CD14-positive monocyte (primary cell): Measurements from ENCODE around the gene SCN7A. TPM values are rescaled to one million over a fixed set of nuclear protein-coding genes. Genes with fewer than 3 reads are reported as not detected.

Experiments used
- DNase-seq, 3 donors: peaks; one replicate each; pipeline ENCODE4 v3.0.0-alpha.2; 2011 to 2022
- H2AFZ ChIP-seq: 2 replicates; pipeline ENCODE4 v1.6.0; 2012; ENCODE audit warnings: mild to moderate bottlenecking, low read depth, low read length, inconsistent platforms; ENCODE audit not compliant: insufficient read depth, poor library complexity, severe bottlenecking
- H3K27ac ChIP-seq, 2 donors: 1 replicate in 1 of 2; 2 replicates in 1 of 2; pipeline ENCODE4 v1.5.1; 2012 to 2013; ENCODE audit warnings: low read length in 2 of 2, control low read depth in 1 of 2, inconsistent platforms in 1 of 2, low read depth in 1 of 2, mild to moderate bottlenecking in 1 of 2
- H3K27me3 ChIP-seq, 2 donors: one replicate each; pipeline versions ENCODE4 v1.6.0 to v1.6.1; 2011 to 2013; ENCODE audit warnings: low read length in 2 of 2; ENCODE audit not compliant: control insufficient read depth in 2 of 2, insufficient read depth in 2 of 2
- H3K36me3 ChIP-seq, 2 donors: replicated peaks in 1 of 2; 1 replicate in 1 of 2; 2 replicates in 1 of 2; pipeline versions ENCODE4 v1.5.1 to v1.6.1; 2012 to 2013; ENCODE audit warnings: low read length in 2 of 2, control low read depth in 1 of 2, inconsistent platforms in 1 of 2, mild to moderate bottlenecking in 1 of 2; ENCODE audit not compliant: insufficient read depth in 2 of 2, control insufficient read depth in 1 of 2
- H3K4me1 ChIP-seq, 2 donors: 1 replicate in 1 of 2; 2 replicates in 1 of 2; pipeline versions ENCODE4 v1.5.1 to v1.6.1; 2012 to 2013; ENCODE audit warnings: low read length in 2 of 2, control low read depth in 1 of 2, inconsistent platforms in 1 of 2, mild to moderate bottlenecking in 1 of 2, moderate library complexity in 1 of 2; ENCODE audit not compliant: insufficient read depth in 2 of 2, control insufficient read depth in 1 of 2
- H3K4me2 ChIP-seq: replicated peaks from 2 replicates; pipeline ENCODE3; 2012; ENCODE audit warnings: low read length, moderate library complexity, mild to moderate bottlenecking; ENCODE audit not compliant: poor library complexity, severe bottlenecking; ENCODE audit errors: extremely low read depth
- H3K4me3 ChIP-seq, 3 experiments: fragments of 200-600 bp in 1 of 3; sonication (generic) in 1 of 3; replicated peaks in 1 of 3; 1 replicate in 2 of 3; 2 replicates in 1 of 3; pipeline ENCODE4 v1.5.1; 2011 to 2013; ENCODE audit warnings: low read length in 3 of 3, mild to moderate bottlenecking in 3 of 3, control low read depth in 2 of 3, low read depth in 2 of 3, inconsistent platforms in 1 of 3, moderate library complexity in 1 of 3
- H3K79me2 ChIP-seq: 2 replicates; pipeline ENCODE4 v1.6.0; 2012; ENCODE audit warnings: mild to moderate bottlenecking, control low read depth, inconsistent platforms, low read length, moderate library complexity; ENCODE audit not compliant: insufficient read depth
- H3K9ac ChIP-seq: 2 replicates; pipeline ENCODE4 v1.6.0; 2017; ENCODE audit warnings: low read length, mild to moderate bottlenecking; ENCODE audit not compliant: insufficient read depth, poor library complexity, severe bottlenecking
- H3K9me3 ChIP-seq, 2 donors: replicated peaks in 1 of 2; 1 replicate in 1 of 2; 2 replicates in 1 of 2; pipeline versions ENCODE4 v1.5.1 to v1.6.1; 2012 to 2013; ENCODE audit warnings: low read length in 2 of 2, control low read depth in 1 of 2; ENCODE audit not compliant: control insufficient read depth in 1 of 2, insufficient read depth in 1 of 2
- H4K20me1 ChIP-seq: 2 replicates; pipeline ENCODE4 v1.6.0; 2012; ENCODE audit warnings: mild to moderate bottlenecking, low read length, control low read depth, moderate library complexity; ENCODE audit not compliant: insufficient read depth
- H3K27ac Mint-ChIP-seq, 7 donors: one replicate each; pipeline ENCODE4 v1.8.0; 2020; ENCODE audit warnings: mild to moderate bottlenecking in 7 of 7, mixed read lengths in 7 of 7, moderate library complexity in 6 of 7, inconsistent platforms in 2 of 7
- H3K27me3 Mint-ChIP-seq, 3 donors: one replicate each; pipeline ENCODE4 v1.8.0; 2021 to 2022; ENCODE audit warnings: low read depth in 3 of 3, mild to moderate bottlenecking in 3 of 3, mixed read lengths in 3 of 3, moderate library complexity in 3 of 3, inconsistent platforms in 1 of 3
- H3K36me3 Mint-ChIP-seq, 2 donors: one replicate each; pipeline ENCODE4 v1.8.0; 2020; ENCODE audit warnings: mixed read lengths in 2 of 2, inconsistent platforms in 1 of 2, mild to moderate bottlenecking in 1 of 2
- H3K4me1 Mint-ChIP-seq: one replicate; pipeline ENCODE4 v1.8.0; 2020; ENCODE audit warnings: mild to moderate bottlenecking, mixed read lengths
- H3K4me3 Mint-ChIP-seq, 2 donors: one replicate each; pipeline ENCODE4 v1.8.0; 2020; ENCODE audit warnings: mild to moderate bottlenecking in 2 of 2, mixed read lengths in 2 of 2, moderate library complexity in 1 of 2
- H3K9me3 Mint-ChIP-seq, 7 donors: one replicate each; pipeline ENCODE4 v1.8.0; 2020 to 2022; ENCODE audit warnings: mixed read lengths in 7 of 7, mild to moderate bottlenecking in 6 of 7, moderate library complexity in 6 of 7, inconsistent platforms in 2 of 7
- WGBS: methylation state at CpG from one replicate; pipeline ENCODE4 v1.1.5; 2013; ENCODE audit warnings: missing lambda C conversion rate; ENCODE audit not compliant: insufficient coverage; 5-methylcytosine and 5-hydroxymethylcytosine counted together
- intact Hi-C, 2 donors: fragments of 100-400 bp; cut with micrococcal nuclease; formaldehyde crosslinking; loops; one replicate each; pipeline versions ENCODE4 v1.15.0 to v1.15.1; 2023
- polyA plus RNA-seq, 3 donors: library from polyadenylated mRNA; depleted of rRNA in 1 of 3; unstranded in 2 of 3; stranded (reverse) in 1 of 3; fragments of 300-500 nt in 2 of 3; fragments of >200 nt in 1 of 3; fragmentation: Illumina TruSeq in 2 of 3; gene quantifications; 1 replicate in 2 of 3; 2 replicates in 1 of 3; pipeline ENCODE4 v1.2.3, GENCODE V29; 2012 to 2021
- TF ChIP-seq, protein P1 (sequence below): fragments of 200-600 bp; IDR thresholded peaks from one replicate; pipeline ENCODE4 v1.8.0; 2022; ENCODE audit warnings: antibody characterized with exemption, mild to moderate bottlenecking

The SCN7A gene
- polyA plus RNA-seq, 3 donors: not detected

DNA sequence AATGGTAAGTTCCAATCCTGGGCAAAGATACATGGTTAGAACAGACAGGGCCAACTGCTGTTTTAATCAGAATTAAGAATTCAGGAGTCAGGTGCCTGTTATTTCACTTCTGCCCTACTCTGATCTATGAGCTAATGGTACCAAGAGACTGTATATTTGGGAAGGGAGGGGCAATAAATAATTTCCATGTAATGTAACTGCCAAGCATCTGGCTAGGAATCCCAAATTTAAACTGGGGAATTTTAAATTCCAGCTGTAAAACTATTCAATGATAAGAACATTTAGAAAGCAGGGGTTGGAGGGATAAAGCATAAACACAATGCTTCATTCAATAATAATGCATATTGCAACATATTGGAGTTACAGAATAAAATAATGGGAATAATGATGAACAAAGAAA, 49.7 kb downstream of the SCN7A start:
- Histone ChIP-seq H3K27me3 (no peaks in the 10 kb centered on the region), H3K4me3 (no peak overlapping the region), H3K27ac (no peak overlapping the region), H2AFZ (no peak overlapping the region), H3K9ac (no peak overlapping the region), H3K9me3 (no peaks in the 10 kb centered on the region), H3K4me1 (no peaks in the 10 kb centered on the region), H3K36me3 (no peaks in the 10 kb centered on the region), H3K4me2 (no peak overlapping the region), H4K20me1 (no peaks in the 10 kb centered on the region), H3K79me2 (no peaks in the 10 kb centered on the region)
- Mint-ChIP-seq H3K36me3 (no peaks in the 10 kb centered on the region), H3K27me3 (peaks cover 0 to 1% (median 0%) of the 10 kb centered on the region in 3 donors), H3K9me3 (peaks cover 0 to 8% (median 3%) of the 10 kb centered on the region in 7 donors), H3K4me1 (no peaks in the 10 kb centered on the region), H3K27ac (no peak overlapping the region), H3K4me3 (no peak overlapping the region)
- DNase-seq: no peak
- TF ChIP-seq, protein P1, sequence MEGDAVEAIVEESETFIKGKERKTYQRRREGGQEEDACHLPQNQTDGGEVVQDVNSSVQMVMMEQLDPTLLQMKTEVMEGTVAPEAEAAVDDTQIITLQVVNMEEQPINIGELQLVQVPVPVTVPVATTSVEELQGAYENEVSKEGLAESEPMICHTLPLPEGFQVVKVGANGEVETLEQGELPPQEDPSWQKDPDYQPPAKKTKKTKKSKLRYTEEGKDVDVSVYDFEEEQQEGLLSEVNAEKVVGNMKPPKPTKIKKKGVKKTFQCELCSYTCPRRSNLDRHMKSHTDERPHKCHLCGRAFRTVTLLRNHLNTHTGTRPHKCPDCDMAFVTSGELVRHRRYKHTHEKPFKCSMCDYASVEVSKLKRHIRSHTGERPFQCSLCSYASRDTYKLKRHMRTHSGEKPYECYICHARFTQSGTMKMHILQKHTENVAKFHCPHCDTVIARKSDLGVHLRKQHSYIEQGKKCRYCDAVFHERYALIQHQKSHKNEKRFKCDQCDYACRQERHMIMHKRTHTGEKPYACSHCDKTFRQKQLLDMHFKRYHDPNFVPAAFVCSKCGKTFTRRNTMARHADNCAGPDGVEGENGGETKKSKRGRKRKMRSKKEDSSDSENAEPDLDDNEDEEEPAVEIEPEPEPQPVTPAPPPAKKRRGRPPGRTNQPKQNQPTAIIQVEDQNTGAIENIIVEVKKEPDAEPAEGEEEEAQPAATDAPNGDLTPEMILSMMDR: no peak
- intact Hi-C loops: no loop called here

DNA sequence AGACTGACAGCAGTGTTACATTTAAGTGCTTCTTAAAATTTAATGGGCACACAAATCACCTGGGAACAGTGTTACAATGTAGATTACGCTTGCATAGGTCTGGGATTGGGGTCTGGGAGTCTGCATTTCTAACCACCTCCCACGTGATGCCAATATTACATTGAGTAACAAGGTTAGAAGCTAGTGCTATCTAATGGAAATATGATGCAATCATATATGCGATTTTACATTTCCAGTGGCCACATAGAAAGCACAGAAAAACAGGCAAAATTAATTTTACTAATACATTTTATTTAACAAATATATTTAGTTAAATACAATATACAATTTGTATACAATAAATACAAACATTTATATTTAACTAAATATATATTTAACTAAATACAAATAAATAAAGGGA, 53.7 kb downstream of the SCN7A start:
- Histone ChIP-seq H3K27ac (no peak overlapping the region), H2AFZ (no peak overlapping the region), H3K36me3 (no peaks in the 10 kb centered on the region), H4K20me1 (no peaks in the 10 kb centered on the region), H3K9me3 (peaks cover 4 to 6% of the 10 kb centered on the region in 2 donors), H3K4me1 (peaks cover 6 to 9% of the 10 kb centered on the region in 2 donors), H3K27me3 (no peaks in the 10 kb centered on the region), H3K79me2 (no peaks in the 10 kb centered on the region), H3K4me3 (no peak overlapping the region), H3K9ac (no peak overlapping the region), H3K4me2 (no peak overlapping the region)
- no CpG with 5 or more reads among the region's 3 CpGs for WGBS
- no peak for DNase-seq
- H3K4me3 Mint-ChIP-seq: no peak overlapping the region
- H3K27me3 Mint-ChIP-seq: no peaks in the 10 kb centered on the region
- H3K36me3 Mint-ChIP-seq: no peaks in the 10 kb centered on the region
- peaks cover 11% of the 10 kb centered on the region for H3K4me1 Mint-ChIP-seq
- H3K9me3 Mint-ChIP-seq: peaks cover 6 to 20% (median 13%) of the 10 kb centered on the region in 7 donors
- no peak overlapping the region for H3K27ac Mint-ChIP-seq
- intact Hi-C loops: no loop called here
- TF ChIP-seq, protein P1: no peak
